IMR-90 (cell line): ENCODE measurements around the gene DOCK6. TPM values are rescaled to one million over a fixed set of nuclear protein-coding genes. Genes with fewer than 3 reads are reported as not detected.

ENCODE experiments used
- ATAC-seq: fragments of 200-7000 bp; cut with Tn5 transposase; 2 replicates; pipeline ENCODE4 v1.9.1; 2020; ENCODE audit warnings: low read depth, mild to moderate bottlenecking, moderate library complexity
- BruUV-seq: library from RNA; stranded (reverse); fragments of 400-500 nt; replicated peaks from 2 replicates; lab custom pipeline; 2021; lab: Mats Ljungman, UMichigan
- CTCF ChIA-PET: fragments of 300-600 bp; formaldehyde crosslinking; extraction: SDS; loops from one replicate; lab custom pipeline; 2021; ENCODE audit warnings: antibody characterized with exemption; lab: Yijun Ruan, JAX
- POLR2A ChIA-PET: fragments of 300-600 bp; sonication (Branson Sonifier 250); formaldehyde crosslinking; loops from one replicate; lab custom pipeline; 2022; ENCODE audit warnings: antibody characterized with exemption; ENCODE audit not compliant: unreplicated experiment; lab: Charles Lee
- DNase-seq: peaks from one replicate; pipeline ENCODE4 v3.0.0; 2013
- H2AFZ ChIP-seq: replicated peaks from 2 replicates; pipeline ENCODE3; 2013; ENCODE audit warnings: low read length, mild to moderate bottlenecking; ENCODE audit not compliant: poor library complexity
- H2AK5ac ChIP-seq: 2 replicates; pipeline ENCODE4 v1.6.1; 2013; ENCODE audit warnings: low read depth, low read length, inconsistent platforms
- H2AK9ac ChIP-seq: replicated peaks from 2 replicates; pipeline ENCODE3; 2013; ENCODE audit warnings: mild to moderate bottlenecking, low read depth, low read length, moderate library complexity; ENCODE audit not compliant: poor library complexity
- H2BK120ac ChIP-seq: 2 replicates; pipeline ENCODE4 v1.6.1; 2013; ENCODE audit warnings: low read depth, low read length, inconsistent platforms
- H2BK15ac ChIP-seq: 3 replicates; pipeline ENCODE4 v1.6.1; 2013; ENCODE audit warnings: low read depth, low read length, inconsistent platforms
- H2BK20ac ChIP-seq: 2 replicates; pipeline ENCODE4 v1.6.1; 2013; ENCODE audit warnings: low read depth, mild to moderate bottlenecking, inconsistent platforms, low read length, moderate library complexity
- H2BK5ac ChIP-seq: 2 replicates; pipeline ENCODE4 v1.6.1; 2013; ENCODE audit warnings: mild to moderate bottlenecking, low read depth, low read length, inconsistent platforms; ENCODE audit not compliant: poor library complexity, severe bottlenecking
- H3K14ac ChIP-seq: replicated peaks from 2 replicates; pipeline ENCODE4 v1.6.1; 2013; ENCODE audit warnings: low read depth, low read length, inconsistent platforms
- H3K18ac ChIP-seq: 2 replicates; pipeline ENCODE4 v1.6.1; 2013; ENCODE audit warnings: low read depth, low read length, control low read depth
- H3K23ac ChIP-seq: 2 replicates; pipeline ENCODE4 v1.6.1; 2013; ENCODE audit warnings: low read depth, low read length, inconsistent platforms
- H3K27ac ChIP-seq: 2 replicates; pipeline ENCODE4 v1.5.1; 2013; ENCODE audit warnings: mild to moderate bottlenecking, control low read depth, low read length; ENCODE audit not compliant: insufficient read depth
- H3K27me3 ChIP-seq: 2 replicates; pipeline ENCODE4 v1.6.1; 2013; ENCODE audit warnings: low read length; ENCODE audit not compliant: control insufficient read depth, insufficient read depth
- H3K36me3 ChIP-seq: 2 replicates; pipeline ENCODE4 v1.6.1; 2013; ENCODE audit warnings: low read length, mixed read lengths; ENCODE audit not compliant: control insufficient read depth, insufficient read depth
- H3K4ac ChIP-seq: 2 replicates; pipeline ENCODE4 v1.6.1; 2013; ENCODE audit warnings: low read depth, low read length, inconsistent platforms
- H3K4me1 ChIP-seq: 2 replicates; pipeline ENCODE4 v1.6.1; 2013; ENCODE audit warnings: low read length, mixed read lengths; ENCODE audit not compliant: control insufficient read depth, insufficient read depth
- H3K4me2 ChIP-seq: 2 replicates; pipeline ENCODE4 v1.6.1; 2013; ENCODE audit warnings: low read depth, mild to moderate bottlenecking, control low read depth, low read length, moderate library complexity
- H3K4me3 ChIP-seq: 2 replicates; pipeline ENCODE4 v1.5.1; 2013; ENCODE audit warnings: low read depth, mild to moderate bottlenecking, control low read depth, low read length, moderate library complexity; ENCODE audit not compliant: insufficient read depth
- H3K56ac ChIP-seq: 2 replicates; pipeline ENCODE4 v1.6.1; 2013; ENCODE audit warnings: low read length, inconsistent platforms; ENCODE audit not compliant: insufficient read depth; ENCODE audit errors: extremely low read depth
- H3K79me1 ChIP-seq, 2 experiments: 2 replicates each; pipeline ENCODE4 v1.6.1; 2013; ENCODE audit warnings: low read length in 2 of 2, inconsistent platforms in 1 of 2, low read depth in 1 of 2
- H3K9ac ChIP-seq: 2 replicates; pipeline ENCODE4 v1.6.1; 2013; ENCODE audit warnings: low read depth, low read length, control low read depth
- H3K9me1 ChIP-seq: 2 replicates; pipeline ENCODE4 v1.6.1; 2013; ENCODE audit warnings: low read length, inconsistent platforms; ENCODE audit not compliant: insufficient read depth
- H3K9me3 ChIP-seq: 2 replicates; pipeline ENCODE4 v1.6.1; 2013; ENCODE audit warnings: low read length; ENCODE audit not compliant: control insufficient read depth, insufficient read depth
- H4K20me1 ChIP-seq: 2 replicates; pipeline ENCODE4 v1.6.1; 2013; ENCODE audit warnings: low read length, inconsistent platforms; ENCODE audit not compliant: insufficient read depth
- H4K5ac ChIP-seq: 2 replicates; pipeline ENCODE4 v1.6.1; 2013; ENCODE audit warnings: mild to moderate bottlenecking, low read depth, low read length, control low read depth
- H4K8ac ChIP-seq, 2 experiments: 2 replicates each; pipeline ENCODE4 v1.6.1; 2013; ENCODE audit warnings: low read depth in 2 of 2, low read length in 2 of 2, control low read depth in 1 of 2, inconsistent platforms in 1 of 2
- H4K91ac ChIP-seq: 2 replicates; pipeline ENCODE4 v1.6.1; 2013; ENCODE audit warnings: low read depth, low read length, inconsistent platforms; ENCODE audit not compliant: insufficient read depth
- CEBPB ChIP-seq: IDR thresholded peaks from 2 replicates; pipeline ENCODE4 v1.6.1; 2012; ENCODE audit warnings: low read depth, low read length, improper control_type of control experiment
- CHD1 ChIP-seq: IDR thresholded peaks from 2 replicates; pipeline ENCODE4 v1.6.1; 2012; ENCODE audit warnings: low read depth, low read length, improper control_type of control experiment
- FOS ChIP-seq: fragments of 150-350 bp; IDR thresholded peaks from 2 replicates; pipeline ENCODE4 v1.6.1; 2016; ENCODE audit warnings: low read depth, low read length
- MAFK ChIP-seq: IDR thresholded peaks from 2 replicates; pipeline ENCODE4 v1.6.1; 2012; ENCODE audit warnings: low read depth, low read length, improper control_type of control experiment
- MAZ ChIP-seq: IDR thresholded peaks from 2 replicates; pipeline ENCODE4 v1.6.1; 2012; ENCODE audit warnings: low read depth, mild to moderate bottlenecking, low read length, improper control_type of control experiment, moderate library complexity, borderline replicate concordance
- NFE2L2 ChIP-seq: fragments of 150-350 bp; IDR thresholded peaks from 2 replicates; pipeline ENCODE4 v1.6.1; 2016; ENCODE audit warnings: low read depth, mild to moderate bottlenecking, low read length
- POLR2A ChIP-seq: IDR thresholded peaks from 2 replicates; pipeline ENCODE4 v1.6.1; 2012; ENCODE audit warnings: mild to moderate bottlenecking, low read depth, low read length
- RCOR1 ChIP-seq: IDR thresholded peaks from 2 replicates; pipeline ENCODE4 v1.6.1; 2012; ENCODE audit warnings: mild to moderate bottlenecking, low read length, improper control_type of control experiment; ENCODE audit not compliant: insufficient replicate concordance
- RFX5 ChIP-seq: IDR thresholded peaks from 2 replicates; pipeline ENCODE4 v1.8.0; 2012; ENCODE audit warnings: low read depth, mild to moderate bottlenecking, low read length, moderate library complexity
- SMC3 ChIP-seq: fragments of 150-350 bp; IDR thresholded peaks from 2 replicates; pipeline ENCODE4 v1.6.1; 2016; ENCODE audit warnings: low read depth, mild to moderate bottlenecking, antibody characterized with exemption, low read length, moderate library complexity
- WGBS, 2 experiments: methylation state at CpG; one replicate each; pipeline versions ENCODE4 v1.1.5 to v1.1.7; 2013; ENCODE audit warnings: missing lambda C conversion rate in 2 of 2; ENCODE audit not compliant: insufficient read length in 1 of 2; ENCODE audit errors: extremely low coverage in 2 of 2; 5-methylcytosine and 5-hydroxymethylcytosine counted together
- dilution Hi-C: fragments of 300-500 bp; cut with HindIII; formaldehyde crosslinking; loops from one replicate; pipeline ENCODE4 v1.14.3; 2018; ENCODE audit warnings: low sequenced_read_pairs; ENCODE audit not compliant: unreplicated experiment
- in situ Hi-C: fragments of 300-500 bp; cut with MboI; formaldehyde crosslinking; loops from 3 replicates; pipeline ENCODE4 v1.14.3; 2019; ENCODE audit warnings: low sequenced_read_pairs, inconsistent platforms, mixed read lengths
- intact Hi-C: fragments of 100-400 bp; cut with micrococcal nuclease; formaldehyde crosslinking; loops from 2 replicates; pipeline ENCODE4 v1.10.0; 2022
- polyA plus RNA-seq, 3 experiments: library from polyadenylated mRNA; depleted of rRNA; stranded (reverse); fragments of >200 nt; gene quantifications; 2 replicates each; pipeline ENCODE4 v1.2.3, GENCODE V29; 2012; ENCODE audit warnings: low replicate concordance in 1 of 3
- total RNA-seq: library from RNA; depleted of rRNA; stranded (reverse); fragments of >200 nt; gene quantifications from 2 replicates; pipeline ENCODE4 v1.2.3, GENCODE V29; 2012
- TF ChIP-seq, protein P1 (sequence below): fragments of 150-350 bp; IDR thresholded peaks from 2 replicates; pipeline ENCODE4 v1.6.1; 2016; ENCODE audit warnings: low read depth, mild to moderate bottlenecking, low read length, moderate library complexity, borderline replicate concordance

DOCK6 gene
- total and polyA plus RNA-seq, 2 of the 4 experiments (the other 2 are of a cell fraction) = 5.0 to 18.4 TPM

DNA sequence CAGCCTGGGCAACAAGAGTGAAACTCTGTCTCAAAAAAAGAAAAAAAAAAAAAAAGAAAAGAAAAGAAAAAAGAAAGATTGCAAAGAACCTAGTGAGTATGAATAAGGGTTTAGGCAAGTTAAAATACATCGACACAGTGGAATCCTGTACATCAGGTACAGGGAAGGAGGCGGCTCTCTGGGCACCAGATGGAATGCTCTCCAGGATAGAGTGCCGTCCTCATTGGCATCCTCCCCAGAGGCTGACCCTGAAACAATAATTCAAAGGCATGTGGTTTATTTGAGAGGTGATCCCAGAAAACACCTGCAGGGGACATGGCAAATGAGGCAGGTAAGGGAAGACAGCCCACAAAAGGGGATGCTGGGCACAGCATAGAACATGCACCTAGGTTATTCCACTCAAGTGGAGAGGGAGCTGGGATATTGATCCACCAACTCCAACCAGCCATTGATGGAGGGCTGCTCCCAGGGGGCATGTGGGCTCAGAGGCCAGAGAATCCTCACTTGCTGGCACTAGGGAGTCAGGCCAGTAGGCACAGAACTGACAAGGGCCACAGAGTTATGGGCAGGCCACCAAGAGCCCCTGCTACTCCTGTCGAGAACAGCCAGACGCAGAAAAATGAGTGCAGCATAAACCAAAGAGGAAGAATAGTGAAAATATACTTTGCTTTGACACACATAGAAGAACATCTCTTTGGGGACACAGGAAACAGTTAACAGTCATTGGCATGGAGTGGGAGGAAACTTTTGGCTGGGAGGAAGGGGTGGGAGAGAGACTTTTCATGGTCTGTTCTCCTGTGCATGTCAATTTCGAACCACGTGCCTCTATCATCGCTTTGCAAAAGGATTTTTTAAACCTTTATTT lies 37.9 kb upstream of the DOCK6 start:
- no peak overlapping the region for H2BK5ac ChIP-seq
- WGBS, 2 experiments = 100% methylated on average over 2 of the region's 8 CpGs; no CpG with 5 or more reads in 1 of the 2 experiments
- no peak overlapping the region for H2AK9ac ChIP-seq
- no peak overlapping the region for H3K14ac ChIP-seq
- in situ Hi-C loops (loop anchor here (10.0 kb wide), 1 partner anchor 175 kb away; no protein-coding TSS in a partner anchor), intact Hi-C loops (no loop called here), dilution Hi-C loops (no loop called here)
- ChIA-PET CTCF (no interaction called here), POLR2A (no interaction called here)
- ATAC-seq (no peak), DNase-seq (no peak)
- no peak overlapping the region for H3K4me2 ChIP-seq
- no TSS peak for BruUV-seq
- H2BK20ac ChIP-seq = no peak overlapping the region
- no peak overlapping the region for H3K56ac ChIP-seq
- H4K8ac ChIP-seq = no peak overlapping the region
- no peak overlapping the region for H3K4ac ChIP-seq
- H3K9ac ChIP-seq = no peak overlapping the region
- H3K36me3 ChIP-seq = no peaks in the 10 kb centered on the region
- no peaks in the 10 kb centered on the region for H3K9me1 ChIP-seq
- H3K18ac ChIP-seq = no peak overlapping the region
- H3K27ac ChIP-seq = no peak overlapping the region
- H3K9me3 ChIP-seq = no peaks in the 10 kb centered on the region
- no peak overlapping the region for H2BK120ac ChIP-seq
- H3K27me3 ChIP-seq = peaks cover 13% of the 10 kb centered on the region; the same call in 1 of the 2 replicates
- H4K20me1 ChIP-seq = no peaks in the 10 kb centered on the region
- no peak overlapping the region for H2AFZ ChIP-seq
- no peak overlapping the region for H4K91ac ChIP-seq
- H2AK5ac ChIP-seq = no peak overlapping the region
- no peaks in the 10 kb centered on the region for H3K79me1 ChIP-seq
- no peak overlapping the region for H2BK15ac ChIP-seq
- H3K4me3 ChIP-seq = no peak overlapping the region
- H3K4me1 ChIP-seq = no peaks in the 10 kb centered on the region
- no peak overlapping the region for H3K23ac ChIP-seq
- H4K5ac ChIP-seq = no peak overlapping the region
- TF ChIP-seq POLR2A (no peak), CHD1 (no peak), CEBPB (no peak), MAFK (no peak), FOS (no peak), NFE2L2 (no peak), RFX5 (no peak), SMC3 (no peak), RCOR1 (no peak), MAZ (no peak)
- TF ChIP-seq, protein P1, sequence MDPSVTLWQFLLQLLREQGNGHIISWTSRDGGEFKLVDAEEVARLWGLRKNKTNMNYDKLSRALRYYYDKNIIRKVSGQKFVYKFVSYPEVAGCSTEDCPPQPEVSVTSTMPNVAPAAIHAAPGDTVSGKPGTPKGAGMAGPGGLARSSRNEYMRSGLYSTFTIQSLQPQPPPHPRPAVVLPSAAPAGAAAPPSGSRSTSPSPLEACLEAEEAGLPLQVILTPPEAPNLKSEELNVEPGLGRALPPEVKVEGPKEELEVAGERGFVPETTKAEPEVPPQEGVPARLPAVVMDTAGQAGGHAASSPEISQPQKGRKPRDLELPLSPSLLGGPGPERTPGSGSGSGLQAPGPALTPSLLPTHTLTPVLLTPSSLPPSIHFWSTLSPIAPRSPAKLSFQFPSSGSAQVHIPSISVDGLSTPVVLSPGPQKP = no peak
